H1 (cell line): ENCODE results near the gene ADGRB2.

Experiments
- CHD1 ChIP-seq: IDR thresholded peaks from 2 replicates; pipeline ENCODE4 v1.6.1; 2012; ENCODE audit warnings: low read depth, low read length, improper control_type of control experiment
- CTCF ChIP-seq, 3 experiments: IDR thresholded peaks; 1 replicate in 2 of 3; 2 replicates in 1 of 3; pipeline versions ENCODE4 v1.5.1 to v1.6.1; 2011; ENCODE audit warnings: low read length in 3 of 3, mild to moderate bottlenecking in 3 of 3, inconsistent platforms in 2 of 3, low read depth in 1 of 3, moderate library complexity in 1 of 3; ENCODE audit not compliant: insufficient read depth in 1 of 3; ENCODE audit errors: control extremely low read depth in 1 of 3
- EP300 ChIP-seq, 2 experiments: IDR thresholded peaks; 1 replicate in 1 of 2; 2 replicates in 1 of 2; pipeline ENCODE4 v1.6.1; 2011 to 2012; ENCODE audit warnings: low read depth in 2 of 2, low read length in 2 of 2, mild to moderate bottlenecking in 2 of 2, borderline replicate concordance in 1 of 2, inconsistent platforms in 1 of 2, moderate library complexity in 1 of 2
- EZH2 ChIP-seq: fragments of 200-600 bp; sonication (generic); IDR thresholded peaks from 2 replicates; pipeline ENCODE4 v1.7.1; 2012; ENCODE audit warnings: low read depth, mild to moderate bottlenecking, moderate library complexity, low read length, inconsistent platforms; ENCODE audit not compliant: severe bottlenecking
- GABPA ChIP-seq: IDR thresholded peaks from 2 replicates; pipeline ENCODE4 v1.6.1; 2011; ENCODE audit warnings: mild to moderate bottlenecking, low read length, moderate library complexity, borderline replicate concordance; ENCODE audit not compliant: insufficient read depth
- SIRT6 ChIP-seq: IDR thresholded peaks from one replicate; pipeline ENCODE4 v1.7.1; 2012; ENCODE audit warnings: low read length, inconsistent platforms
- SP4 ChIP-seq: IDR thresholded peaks from 2 replicates; pipeline ENCODE4 v1.6.1; 2012; ENCODE audit warnings: low read length, inconsistent platforms

DNA sequence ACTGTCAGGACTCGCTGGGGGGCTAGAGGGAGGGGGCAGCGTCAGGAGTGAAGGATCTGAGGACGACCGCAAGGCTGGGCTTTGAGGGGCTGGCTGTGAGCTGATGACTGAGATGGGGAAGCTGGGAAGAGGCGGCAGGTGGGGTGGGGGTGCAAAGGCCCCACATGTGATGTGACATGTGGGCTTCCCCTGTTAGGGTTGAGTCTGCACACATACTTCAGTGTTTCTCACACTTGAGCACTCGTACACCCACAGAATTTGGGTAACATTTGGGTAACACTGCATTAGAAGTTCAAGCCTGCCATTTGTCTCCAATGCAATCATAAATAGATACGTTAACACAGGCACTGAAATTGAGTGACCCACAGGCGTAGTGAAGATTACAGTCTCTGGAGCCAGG, 76.5 kb downstream of the ADGRB2 start:
- TF ChIP-seq SP4 (no peak), CTCF (IDR thresholded peaks at IDR 0.05; ENCODE audit: control extremely low read depth in 1 of 3, insufficient read depth in 1 of 3, low read depth in 1 of 3, low read length in 3 of 3) (no peak), GABPA (no peak), CHD1 (no peak), EP300 (IDR thresholded peaks at IDR 0.05; ENCODE audit: borderline replicate concordance in 1 of 2, low read depth in 2 of 2, low read length in 2 of 2) (no peak), SIRT6 (no peak), EZH2 (no peak)
